Measurements from ENCODE around the gene PHF21A.

Gene PHF21A

DNA sequence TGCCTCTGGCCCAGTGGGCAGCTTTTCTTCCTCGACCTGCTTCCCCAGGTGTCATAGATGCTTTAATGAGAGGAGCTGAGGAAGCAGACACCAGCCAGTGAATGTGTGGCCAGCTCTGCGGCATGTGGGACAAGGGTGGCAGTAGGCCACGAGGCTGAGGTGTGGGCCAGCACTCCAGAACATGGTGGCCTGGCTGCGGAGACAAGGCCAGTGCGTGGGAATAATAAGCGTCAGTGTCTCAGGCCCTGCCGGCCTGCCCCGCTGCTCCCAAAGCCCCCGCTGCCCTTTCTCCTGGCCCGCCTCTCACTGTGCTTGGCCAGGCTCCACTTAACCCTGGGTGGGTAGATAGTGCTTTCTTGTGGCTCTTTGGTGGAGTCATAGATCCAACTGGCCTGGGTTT, 233.7 kb downstream of the PHF21A start:
- TF ChIP-seq, protein P1, sequence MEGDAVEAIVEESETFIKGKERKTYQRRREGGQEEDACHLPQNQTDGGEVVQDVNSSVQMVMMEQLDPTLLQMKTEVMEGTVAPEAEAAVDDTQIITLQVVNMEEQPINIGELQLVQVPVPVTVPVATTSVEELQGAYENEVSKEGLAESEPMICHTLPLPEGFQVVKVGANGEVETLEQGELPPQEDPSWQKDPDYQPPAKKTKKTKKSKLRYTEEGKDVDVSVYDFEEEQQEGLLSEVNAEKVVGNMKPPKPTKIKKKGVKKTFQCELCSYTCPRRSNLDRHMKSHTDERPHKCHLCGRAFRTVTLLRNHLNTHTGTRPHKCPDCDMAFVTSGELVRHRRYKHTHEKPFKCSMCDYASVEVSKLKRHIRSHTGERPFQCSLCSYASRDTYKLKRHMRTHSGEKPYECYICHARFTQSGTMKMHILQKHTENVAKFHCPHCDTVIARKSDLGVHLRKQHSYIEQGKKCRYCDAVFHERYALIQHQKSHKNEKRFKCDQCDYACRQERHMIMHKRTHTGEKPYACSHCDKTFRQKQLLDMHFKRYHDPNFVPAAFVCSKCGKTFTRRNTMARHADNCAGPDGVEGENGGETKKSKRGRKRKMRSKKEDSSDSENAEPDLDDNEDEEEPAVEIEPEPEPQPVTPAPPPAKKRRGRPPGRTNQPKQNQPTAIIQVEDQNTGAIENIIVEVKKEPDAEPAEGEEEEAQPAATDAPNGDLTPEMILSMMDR (IDR thresholded peaks at IDR 0.05): no peak

GRCh38 chr11:45886816-45887520, 234.3 kb downstream of the PHF21A start:
- TF ChIP-seq, protein P1 (IDR thresholded peaks at IDR 0.05): no peak

GRCh38 chr11:45885921-45886721, 235.1 kb downstream of the PHF21A start:
- TF ChIP-seq, protein P1 (IDR thresholded peaks at IDR 0.05): no peak

GRCh38 chr11:45885274-45885920, 235.9 kb downstream of the PHF21A start, which contains the start of gene MAPK8IP1:
TSS of gene MAPK8IP1 (plus strand) at chr11:45885651. CDS start at chr11:45885821, 170 bp downstream.
- TF ChIP-seq, protein P1 (IDR thresholded peaks at IDR 0.05): no peak

- TF ChIP-seq, protein P1 (IDR thresholded peaks at IDR 0.05): no peak
Measured at GRCh38 chr11:45884596-45885185, 236.6 kb downstream of the PHF21A start.

Measured in LNCAP (cell line).